Astrocyte (in vitro differentiated cells and primary cell): ENCODE data around the gene OSBPL5.

Experiments used
- CTCF ChIP-seq: IDR thresholded peaks from 2 replicates; pipeline ENCODE4 v1.5.1; 2011; ENCODE audit warnings: low read depth, mild to moderate bottlenecking, inconsistent platforms, low read length, moderate library complexity; ENCODE audit not compliant: insufficient read depth
- EZH2 ChIP-seq: IDR thresholded peaks from 2 replicates; pipeline ENCODE4 v1.6.1; 2012; ENCODE audit warnings: mild to moderate bottlenecking, low read length, inconsistent platforms; ENCODE audit not compliant: insufficient read depth

- no peak for TF ChIP-seq CTCF
- no peak for TF ChIP-seq EZH2
Observed at GRCh38 chr11:3190600-3190999, 25.5 kb upstream of the OSBPL5 start.
